H1 (cell line): ENCODE results near the gene ELL2. TPM values are rescaled to one million over a fixed set of nuclear protein-coding genes. Genes with fewer than 3 reads are reported as not detected.

ENCODE experiments used
- CTCF ChIA-PET: fragments of 300-600 bp; sonication (Branson Sonifier 250); formaldehyde crosslinking; loops from one replicate; lab custom pipeline; 2021; ENCODE audit not compliant: partially characterized antibody; lab: Charles Lee
- POLR2A ChIA-PET: fragments of 300-600 bp; sonication (Branson Sonifier 250); formaldehyde crosslinking; loops from one replicate; lab custom pipeline; 2021; ENCODE audit warnings: inconsistent platforms; ENCODE audit not compliant: partially characterized antibody; lab: Charles Lee
- DNase-seq, 2 experiments: peaks; one replicate each; pipeline versions ENCODE4 v3.0.0 to v3.0.0-alpha.2; 2010 to 2022; ENCODE audit warnings: low spot score in 2 of 2, low read depth in 1 of 2, mixed read lengths in 1 of 2
- FAIRE-seq: peaks from 2 replicates; lab custom pipeline; 2011; peaks lifted over from hg19 to GRCh38; lab: Jason Lieb, UNC
- H2AFZ ChIP-seq: 2 replicates; pipeline ENCODE4 v1.8.1; 2012; ENCODE audit warnings: low read length, inconsistent platforms
- H2AK5ac ChIP-seq: 2 replicates; pipeline ENCODE4 v1.6.1; 2013; ENCODE audit warnings: low read depth, low read length
- H2BK120ac ChIP-seq: replicated peaks from 2 replicates; pipeline ENCODE3; 2013; ENCODE audit warnings: low read depth, low read length, inconsistent platforms
- H2BK12ac ChIP-seq: 2 replicates; pipeline ENCODE4 v1.6.1; 2013; ENCODE audit warnings: low read depth, low read length
- H2BK15ac ChIP-seq: 2 replicates; pipeline ENCODE4 v1.6.1; 2013; ENCODE audit warnings: low read length
- H2BK20ac ChIP-seq: 2 replicates; pipeline ENCODE4 v1.6.1; 2013; ENCODE audit warnings: low read length
- H2BK5ac ChIP-seq: 2 replicates; pipeline ENCODE4 v1.6.1; 2013; ENCODE audit warnings: low read depth, low read length
- H3K14ac ChIP-seq: 2 replicates; pipeline ENCODE4 v1.6.1; 2013; ENCODE audit warnings: inconsistent platforms; ENCODE audit not compliant: insufficient read length
- H3K18ac ChIP-seq: 2 replicates; pipeline ENCODE4 v1.6.1; 2013; ENCODE audit warnings: low read length; ENCODE audit errors: extremely low read depth
- H3K23ac ChIP-seq: 2 replicates; pipeline ENCODE4 v1.6.1; 2013; ENCODE audit warnings: inconsistent platforms; ENCODE audit not compliant: insufficient read length
- H3K23me2 ChIP-seq: 2 replicates; pipeline ENCODE4 v1.6.1; 2013; ENCODE audit warnings: low read depth, low read length
- H3K27ac ChIP-seq: 2 replicates; pipeline ENCODE4 v1.6.1; 2011; ENCODE audit warnings: low read depth, low read length, inconsistent platforms
- H3K27me3 ChIP-seq, 4 experiments: replicated peaks in 1 of 4; 1 replicate in 1 of 4; 2 replicates in 3 of 4; pipeline versions ENCODE4 v1.6.1 to v1.8.1; 2011 to 2013; ENCODE audit warnings: low read length in 3 of 4, mild to moderate bottlenecking in 3 of 4, inconsistent platforms in 2 of 4, mixed read lengths in 2 of 4, moderate library complexity in 1 of 4; ENCODE audit not compliant: control insufficient read depth in 3 of 4, insufficient read depth in 3 of 4; ENCODE audit errors: extremely low read depth in 1 of 4
- H3K36me3 ChIP-seq, 4 experiments: 2 replicates each; pipeline versions ENCODE4 v1.6.1 to v1.8.1; 2011 to 2013; ENCODE audit warnings: mild to moderate bottlenecking in 4 of 4, low read length in 3 of 4, moderate library complexity in 2 of 4, control low read depth in 1 of 4, inconsistent platforms in 1 of 4; ENCODE audit not compliant: insufficient read depth in 4 of 4, control insufficient read depth in 2 of 4
- H3K4ac ChIP-seq: replicated peaks from 2 replicates; pipeline ENCODE3; 2013; ENCODE audit warnings: low read length, low read depth, mixed read lengths, inconsistent platforms; ENCODE audit not compliant: insufficient read length
- H3K4me1 ChIP-seq, 4 experiments: replicated peaks in 1 of 4; 1 replicate in 1 of 4; 2 replicates in 3 of 4; pipeline versions ENCODE4 v1.6.1 to v1.8.1; 2011 to 2013; ENCODE audit warnings: low read length in 3 of 4, inconsistent platforms in 2 of 4, mixed read lengths in 1 of 4; ENCODE audit not compliant: insufficient read depth in 4 of 4, control insufficient read depth in 3 of 4
- H3K4me2 ChIP-seq, 2 experiments: 2 replicates each; pipeline versions ENCODE4 v1.6.1 to v1.8.1; 2011 to 2013; ENCODE audit warnings: low read depth in 2 of 2, low read length in 2 of 2, control low read depth in 1 of 2, inconsistent platforms in 1 of 2, mild to moderate bottlenecking in 1 of 2; ENCODE audit not compliant: insufficient read depth in 1 of 2
- H3K4me3 ChIP-seq, 4 experiments: fragments of 200-600, 300-600 bp in 1 of 4; sonication (generic), shearing (Covaris generic), sonication (Bioruptor Twin) in 1 of 4; 2 replicates each; pipeline versions ENCODE4 v1.5.1 to v1.8.1; 2011 to 2016; ENCODE audit warnings: low read length in 4 of 4, low read depth in 3 of 4, control low read depth in 2 of 4, inconsistent platforms in 2 of 4, mild to moderate bottlenecking in 2 of 4, mixed read lengths in 1 of 4, moderate library complexity in 1 of 4; ENCODE audit not compliant: insufficient read depth in 2 of 4; ENCODE audit errors: extremely low read depth in 1 of 4
- H3K56ac ChIP-seq: replicated peaks from 2 replicates; pipeline ENCODE3; 2013; ENCODE audit warnings: low read depth, mild to moderate bottlenecking, mixed read lengths, low read length, inconsistent platforms; ENCODE audit not compliant: insufficient read length
- H3K79me1 ChIP-seq: 2 replicates; pipeline ENCODE4 v1.6.1; 2013; ENCODE audit warnings: low read depth, low read length, control low read depth
- H3K79me2 ChIP-seq, 2 experiments: 2 replicates each; pipeline versions ENCODE4 v1.6.1 to v1.8.1; 2012 to 2013; ENCODE audit warnings: low read length in 2 of 2, mild to moderate bottlenecking in 2 of 2, inconsistent platforms in 1 of 2; ENCODE audit not compliant: insufficient read depth in 2 of 2, control insufficient read depth in 1 of 2
- H3K9ac ChIP-seq, 4 experiments: replicated peaks in 1 of 4; 1 replicate in 1 of 4; 2 replicates in 3 of 4; pipeline versions ENCODE4 v1.6.1 to v1.8.1; 2011 to 2013; ENCODE audit warnings: low read depth in 3 of 4, low read length in 3 of 4, control low read depth in 2 of 4, mild to moderate bottlenecking in 2 of 4, moderate library complexity in 2 of 4, inconsistent platforms in 1 of 4; ENCODE audit errors: extremely low read depth in 1 of 4
- H3K9me3 ChIP-seq, 2 experiments: 2 replicates each; pipeline versions ENCODE4 v1.6.1 to v1.8.1; 2012 to 2013; ENCODE audit warnings: mild to moderate bottlenecking in 2 of 2, moderate library complexity in 2 of 2, control low read depth in 1 of 2, inconsistent platforms in 1 of 2, low read depth in 1 of 2, low read length in 1 of 2, mixed read lengths in 1 of 2; ENCODE audit not compliant: insufficient read depth in 2 of 2
- H4K20me1 ChIP-seq, 2 experiments: replicated peaks in 1 of 2; 2 replicates each; pipeline versions ENCODE3 to v1.8.1; 2011 to 2013; ENCODE audit warnings: inconsistent platforms in 2 of 2, low read length in 2 of 2, mild to moderate bottlenecking in 1 of 2; ENCODE audit not compliant: insufficient read depth in 2 of 2, control insufficient read depth in 1 of 2
- H4K5ac ChIP-seq: 2 replicates; pipeline ENCODE4 v1.6.1; 2013; ENCODE audit warnings: low read length, low read depth, mixed read lengths, inconsistent platforms; ENCODE audit not compliant: insufficient read length
- H4K8ac ChIP-seq: 2 replicates; pipeline ENCODE4 v1.8.0; 2013; ENCODE audit warnings: mild to moderate bottlenecking, moderate library complexity, low read length, inconsistent platforms; ENCODE audit not compliant: insufficient read depth; ENCODE audit errors: extremely low read depth
- H4K91ac ChIP-seq: replicated peaks from 2 replicates; pipeline ENCODE3; 2013; ENCODE audit warnings: low read length, mixed read lengths, inconsistent platforms; ENCODE audit not compliant: insufficient read length
- ASH2L ChIP-seq: fragments of 200-600, 300-600 bp; sonication (generic); IDR thresholded peaks from one replicate; pipeline ENCODE4 v1.7.1; 2017; ENCODE audit warnings: low read length
- EZH2 ChIP-seq: fragments of 200-600 bp; sonication (generic); IDR thresholded peaks from 2 replicates; pipeline ENCODE4 v1.7.1; 2012; ENCODE audit warnings: low read depth, mild to moderate bottlenecking, moderate library complexity, low read length, inconsistent platforms; ENCODE audit not compliant: severe bottlenecking
- JUND ChIP-seq: IDR thresholded peaks from 2 replicates; pipeline ENCODE4 v1.6.1; 2011; ENCODE audit warnings: mild to moderate bottlenecking, improper control_type of control experiment, low read length
- KDM4A ChIP-seq: IDR thresholded peaks from one replicate; pipeline ENCODE4 v1.7.1; 2012; ENCODE audit warnings: low read depth, mild to moderate bottlenecking, moderate library complexity, low read length, inconsistent platforms; ENCODE audit not compliant: severe bottlenecking
- KDM5A ChIP-seq: fragments of 200-600 bp; IDR thresholded peaks from 2 replicates; pipeline ENCODE4 v1.7.1; 2012; ENCODE audit warnings: mild to moderate bottlenecking, low read length, inconsistent platforms, mixed read lengths
- POLR2A ChIP-seq, 2 experiments: IDR thresholded peaks; 1 replicate in 1 of 2; 2 replicates in 1 of 2; pipeline ENCODE4 v1.6.1; 2011; ENCODE audit warnings: low read depth in 2 of 2, low read length in 2 of 2, mild to moderate bottlenecking in 2 of 2; ENCODE audit errors: control extremely low read depth in 1 of 2
- RFX5 ChIP-seq: IDR thresholded peaks from 2 replicates; pipeline ENCODE4 v1.6.1; 2011; ENCODE audit warnings: low read depth, low read length, improper control_type of control experiment, borderline replicate concordance
- SIX5 ChIP-seq: IDR thresholded peaks from 2 replicates; pipeline ENCODE4 v1.6.1; 2011; ENCODE audit warnings: mild to moderate bottlenecking, low read depth, low read length
- SP1 ChIP-seq: IDR thresholded peaks from 2 replicates; pipeline ENCODE4 v1.6.1; 2011; ENCODE audit warnings: low read depth, low read length
- SRF ChIP-seq: IDR thresholded peaks from 2 replicates; pipeline ENCODE4 v1.6.1; 2011; ENCODE audit warnings: mild to moderate bottlenecking, low read depth, low read length, moderate library complexity
- TCF12 ChIP-seq: IDR thresholded peaks from 2 replicates; pipeline ENCODE4 v1.6.1; 2011; ENCODE audit warnings: low read depth, mild to moderate bottlenecking, low read length
- TEAD4 ChIP-seq: IDR thresholded peaks from 2 replicates; pipeline ENCODE4 v1.6.1; 2012; ENCODE audit warnings: low read depth, low read length, inconsistent platforms, mixed read lengths
- ZNF274 ChIP-seq: IDR thresholded peaks from 2 replicates; pipeline ENCODE4 v1.7.0; 2012; ENCODE audit warnings: low read length, borderline replicate concordance; ENCODE audit errors: extremely low read depth
- WGBS, 2 experiments: shearing (Covaris generic) in 1 of 2; methylation state at CpG; one replicate each; pipeline versions ENCODE4 v1.1.6 to v1.1.7; 2013 to 2015; ENCODE audit warnings: low lambda C conversion rate in 2 of 2, mixed read lengths in 2 of 2, inconsistent platforms in 1 of 2, low coverage in 1 of 2, missing lambda C conversion rate in 1 of 2; ENCODE audit not compliant: insufficient replicate concordance in 2 of 2, insufficient coverage in 1 of 2, insufficient read length in 1 of 2; ENCODE audit errors: extremely low coverage in 1 of 2, missing lambda C conversion rate in 1 of 2; 5-methylcytosine and 5-hydroxymethylcytosine counted together
- polyA plus RNA-seq, 7 experiments: library from polyadenylated mRNA; depleted of rRNA in 3 of 7; stranded (reverse) in 5 of 7; unstranded in 2 of 7; fragments of >200 nt in 5 of 7; fragments of 200-250 nt in 2 of 7; gene quantifications; 1 replicate in 5 of 7; 2 replicates in 1 of 7; 4 replicates in 1 of 7; pipeline versions ENCODE4 v1.2.1 to v1.2.3, GENCODE V29; 2011 to 2013; ENCODE audit warnings: missing spikeins in 2 of 7, mixed read lengths in 2 of 7
- total RNA-seq: library from RNA; stranded (reverse); fragmentation: NEBNext Ultra II Directional; extraction: Animal tissue kit (Norgen Biotek cat#: 25700); gene quantifications from 2 replicates; pipeline ENCODE4 v1.2.1, GENCODE V29; 2021
- TF ChIP-seq, protein P1 (sequence below): IDR thresholded peaks from 2 replicates; pipeline ENCODE4 v1.6.1; 2012; ENCODE audit warnings: inconsistent platforms
- TF ChIP-seq, protein P2 (sequence below): IDR thresholded peaks from 2 replicates; pipeline ENCODE4 v1.6.1; 2012; ENCODE audit warnings: inconsistent platforms

ELL2 gene
- total and polyA plus RNA-seq, 2 of the 8 experiments (the other 6 are each of a cell fraction or from before 2014, with no cell fraction given), result 6.3 to 29.4 TPM

DNA sequence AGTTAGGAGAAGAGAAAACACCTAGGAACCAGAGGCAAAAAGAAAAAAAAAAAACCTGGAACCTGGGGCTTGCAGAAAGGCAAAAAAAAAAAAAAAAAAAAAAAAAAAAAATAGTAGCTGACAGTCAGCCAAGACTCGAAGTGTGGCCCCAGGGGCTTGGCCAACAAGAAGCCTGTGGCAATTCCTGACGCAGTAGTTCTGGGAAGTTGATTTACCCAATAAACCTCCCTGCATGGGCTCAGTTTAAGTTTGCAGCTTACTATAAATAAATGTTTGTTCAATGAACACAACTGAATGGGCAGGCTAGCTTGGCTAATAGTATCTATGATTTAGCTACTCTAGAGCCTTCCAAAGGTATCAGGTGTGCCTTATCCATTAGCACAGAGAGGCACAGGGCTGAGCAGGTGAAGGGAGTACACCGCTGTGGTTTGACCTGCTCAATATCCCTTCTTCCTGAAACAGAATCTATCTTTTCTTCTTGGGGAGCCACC is 117.9 kb downstream of the ELL2 start:
- no peaks in the 10 kb centered on the region for H3K79me2 ChIP-seq
- no peak for TF ChIP-seq ZNF274
- TF ChIP-seq ASH2L, result no peak
- no peak for TF ChIP-seq SIX5
- no peak for TF ChIP-seq TEAD4
- TF ChIP-seq KDM5A, result no peak
- no peak for TF ChIP-seq SP1
- no peak for TF ChIP-seq EZH2
- no peak for TF ChIP-seq SRF
- no peak for TF ChIP-seq RFX5
- TF ChIP-seq, protein P1, sequence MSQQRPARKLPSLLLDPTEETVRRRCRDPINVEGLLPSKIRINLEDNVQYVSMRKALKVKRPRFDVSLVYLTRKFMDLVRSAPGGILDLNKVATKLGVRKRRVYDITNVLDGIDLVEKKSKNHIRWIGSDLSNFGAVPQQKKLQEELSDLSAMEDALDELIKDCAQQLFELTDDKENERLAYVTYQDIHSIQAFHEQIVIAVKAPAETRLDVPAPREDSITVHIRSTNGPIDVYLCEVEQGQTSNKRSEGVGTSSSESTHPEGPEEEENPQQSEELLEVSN, result no peak
- TF ChIP-seq TCF12, result no peak
- no peak for TF ChIP-seq KDM4A
- TF ChIP-seq POLR2A (IDR thresholded peaks at IDR 0.05; ENCODE audit: control extremely low read depth in 1 of 2, low read depth in 2 of 2, low read length in 2 of 2), result no peak
- no peak for TF ChIP-seq JUND
- TF ChIP-seq, protein P2, sequence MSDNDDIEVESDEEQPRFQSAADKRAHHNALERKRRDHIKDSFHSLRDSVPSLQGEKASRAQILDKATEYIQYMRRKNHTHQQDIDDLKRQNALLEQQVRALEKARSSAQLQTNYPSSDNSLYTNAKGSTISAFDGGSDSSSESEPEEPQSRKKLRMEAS, result no peak
- ChIA-PET CTCF (interaction anchor here (0.6 to 2.9 kb wide), 11 partner anchors 9 to 501 kb away, joined by 3 to 23 read pairs (median 4); no protein-coding TSS in a partner anchor), POLR2A (interaction anchor here (1.1 kb wide), 1 partner anchor 8 kb away, joined by 3 read pairs; no protein-coding TSS in a partner anchor)
- no peaks in the 10 kb centered on the region for H3K23me2 ChIP-seq
- H2BK12ac ChIP-seq, result no peak overlapping the region
- no peak overlapping the region for H4K5ac ChIP-seq
- no peak overlapping the region for H3K9ac ChIP-seq
- H2BK120ac ChIP-seq, result no peak overlapping the region
- no peak overlapping the region for H2BK15ac ChIP-seq
- H2BK20ac ChIP-seq, result no peak overlapping the region
- no peak overlapping the region for H3K27ac ChIP-seq
- 100% methylated on average over 3 of the region's 3 CpGs; no CpG with 5 or more reads in 1 of the 2 experiments for WGBS, 2 experiments
- no peaks in the 10 kb centered on the region for H3K36me3 ChIP-seq
- H3K4me3 ChIP-seq, result no peak overlapping the region
- no peak overlapping the region for H3K56ac ChIP-seq
- H3K4ac ChIP-seq, result no peak overlapping the region
- H3K23ac ChIP-seq, result no peak overlapping the region
- H4K20me1 ChIP-seq, result no peaks in the 10 kb centered on the region
- no peak overlapping the region for H3K14ac ChIP-seq
- no peaks in the 10 kb centered on the region for H3K79me1 ChIP-seq
- H2BK5ac ChIP-seq, result no peak overlapping the region
- H3K27me3 ChIP-seq, result no peaks in the 10 kb centered on the region
- no peak overlapping the region for H3K18ac ChIP-seq
- H2AK5ac ChIP-seq, result no peak overlapping the region
- no peak overlapping the region for H4K91ac ChIP-seq
- FAIRE-seq (no peak), DNase-seq (no peak)
- no peak overlapping the region for H4K8ac ChIP-seq
- H3K4me2 ChIP-seq, result no peak overlapping the region
- H2AFZ ChIP-seq, result no peak overlapping the region
- H3K9me3 ChIP-seq, result no peaks in the 10 kb centered on the region
- no peaks in the 10 kb centered on the region for H3K4me1 ChIP-seq
